NCI-H2227 (cell line): Measurements from ENCODE around the gene RPL36AL.
"Not testable (repeated sequence)": the region's sequence is repeated elsewhere in the genome, so short reads cannot be mapped to it uniquely, and the experiment has no call there.

Source experiments
- DNase-seq: peaks from one replicate; lab custom pipeline; 2025; ENCODE audit not compliant: unreplicated experiment; lab: John Stamatoyannopoulos, UW

RPL36AL gene

DNA sequence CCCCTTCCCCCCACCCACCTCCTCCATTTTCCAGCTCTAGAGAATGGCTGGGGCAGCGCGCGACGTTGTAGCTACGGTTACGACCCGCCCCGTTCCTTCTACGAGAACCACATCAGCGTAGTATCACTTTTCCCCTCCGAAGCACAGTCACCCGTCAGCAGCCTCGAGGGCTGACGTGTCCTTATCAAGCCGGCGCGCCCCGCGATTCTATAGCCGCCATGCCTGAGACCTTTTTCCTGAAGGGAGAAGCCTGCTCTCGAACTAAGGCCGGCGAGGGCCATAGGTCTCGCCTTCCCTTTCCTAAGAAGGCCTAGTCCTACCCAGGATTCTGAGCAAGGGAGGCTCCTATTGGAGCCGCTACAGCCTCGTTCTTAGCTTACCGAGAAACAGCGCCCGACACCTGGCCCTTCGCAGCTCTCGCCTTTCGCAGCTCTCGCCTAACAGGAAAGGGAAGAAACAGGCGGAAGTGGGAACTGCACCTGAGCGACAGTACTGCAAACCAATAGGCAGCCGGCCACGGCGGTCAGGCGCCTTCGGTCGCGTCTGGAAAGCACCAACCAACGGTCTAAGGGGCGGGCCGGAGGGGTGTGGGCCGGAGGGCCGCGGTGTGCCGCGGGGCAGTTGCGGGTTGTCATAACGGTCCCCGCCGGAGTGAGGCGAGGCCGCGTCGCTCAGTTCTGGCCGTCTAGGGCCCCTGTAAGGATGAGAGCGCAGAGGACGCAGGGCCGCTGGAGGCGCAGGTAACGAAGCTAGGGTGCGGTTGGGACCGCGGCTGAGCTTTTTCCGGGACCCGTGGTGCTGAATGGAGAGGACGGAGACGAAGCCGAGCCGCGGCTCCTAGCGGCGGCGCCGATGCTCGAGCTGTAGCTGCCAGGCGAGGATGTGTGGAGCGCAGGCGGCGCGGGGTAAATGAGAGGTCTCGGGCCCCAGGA lies at the start of gene RPL36AL, which contains the start of gene MGAT2:
RPL36AL (minus strand) TSS at position 445 of the 932 bp plus-strand sequence. CDS start 1,522 bp downstream, outside the sequence.
MGAT2 (plus strand) TSS at position 618 of the 932 bp plus-strand sequence. CDS start 470 bp downstream, outside the sequence.
- peak; percentile 98 for DNase-seq

DNA sequence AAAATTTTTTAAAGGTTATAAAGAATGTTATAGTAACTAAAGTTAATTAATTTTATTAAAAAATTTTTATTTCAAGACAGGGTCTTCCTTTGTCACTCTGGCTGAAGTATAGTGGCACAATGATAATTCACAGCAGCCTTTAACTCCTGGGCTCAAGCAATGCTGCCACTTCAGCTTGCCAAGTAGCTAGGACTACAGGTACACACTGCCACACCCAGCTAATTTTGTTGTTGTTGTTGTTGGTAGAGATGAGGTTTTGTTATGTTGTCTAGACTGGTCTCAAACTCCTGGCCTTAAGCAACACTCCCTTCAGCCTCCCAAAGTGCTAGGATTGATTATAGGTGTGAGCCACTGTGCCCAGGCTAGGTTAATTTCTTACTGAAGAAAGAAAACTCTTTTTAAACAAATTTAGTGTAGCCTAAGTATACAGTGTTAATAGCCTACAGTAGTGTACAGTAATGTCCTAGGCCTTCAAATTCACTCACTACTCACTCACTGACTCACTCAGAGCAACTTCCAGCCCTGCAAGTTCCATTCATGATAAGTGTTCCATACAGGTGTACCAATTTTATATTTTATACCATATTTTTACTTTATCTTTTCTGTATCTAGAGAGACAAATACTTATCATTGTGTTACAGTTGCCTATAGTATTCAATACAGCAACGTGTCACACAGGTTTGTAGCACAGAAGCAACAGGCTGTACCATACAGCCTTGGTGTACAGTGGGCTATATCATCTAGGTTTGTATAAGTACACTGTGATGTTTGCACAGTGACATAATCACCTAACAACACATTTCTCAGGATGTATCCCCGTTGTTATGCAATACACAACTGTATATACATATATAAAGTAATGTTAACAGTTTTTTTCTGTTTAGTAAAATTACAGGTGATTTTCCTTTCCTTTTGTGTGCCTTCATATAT lies 39.4 kb upstream of the RPL36AL start:
- DNase-seq, result no peak

DNA sequence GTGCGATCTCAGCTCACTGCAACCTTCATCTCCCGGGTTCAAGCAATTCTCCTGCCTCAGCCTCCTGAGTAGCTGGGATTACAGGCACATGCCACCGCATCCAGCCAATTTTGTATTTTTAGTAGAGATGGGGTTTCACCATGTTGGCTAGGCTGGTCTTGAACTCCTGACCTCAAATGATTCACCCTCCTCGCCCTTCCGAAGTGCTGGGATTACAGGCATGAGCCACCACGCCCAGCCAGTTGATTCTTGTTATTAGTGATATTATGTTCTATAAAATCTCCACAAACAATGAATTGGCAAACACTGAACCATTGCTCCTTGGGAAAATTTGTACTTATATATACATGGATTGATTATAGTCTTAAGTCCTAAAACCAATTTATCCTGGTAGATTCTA lies 37.1 kb upstream of the RPL36AL start:
- DNase-seq, result not testable (repeated sequence)

DNA sequence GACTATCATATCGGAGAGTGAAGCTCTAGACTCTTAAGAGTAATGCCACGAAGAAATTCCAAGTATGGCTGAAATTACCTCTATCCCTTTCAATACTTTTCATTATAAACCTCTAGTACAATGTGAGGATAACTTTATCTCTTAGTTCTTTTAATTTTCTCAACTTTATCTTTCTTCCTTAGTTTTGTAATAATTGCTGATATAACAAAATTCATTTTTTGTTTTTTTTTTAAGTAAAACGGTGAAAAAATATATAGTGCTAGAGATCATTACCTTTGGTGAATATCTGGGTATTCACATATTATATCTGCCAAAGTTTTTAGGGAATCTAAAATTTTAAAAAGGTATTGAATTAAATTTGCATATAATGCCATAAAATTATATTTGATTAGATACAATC lies 34.1 kb upstream of the RPL36AL start:
- no peak for DNase-seq

DNA sequence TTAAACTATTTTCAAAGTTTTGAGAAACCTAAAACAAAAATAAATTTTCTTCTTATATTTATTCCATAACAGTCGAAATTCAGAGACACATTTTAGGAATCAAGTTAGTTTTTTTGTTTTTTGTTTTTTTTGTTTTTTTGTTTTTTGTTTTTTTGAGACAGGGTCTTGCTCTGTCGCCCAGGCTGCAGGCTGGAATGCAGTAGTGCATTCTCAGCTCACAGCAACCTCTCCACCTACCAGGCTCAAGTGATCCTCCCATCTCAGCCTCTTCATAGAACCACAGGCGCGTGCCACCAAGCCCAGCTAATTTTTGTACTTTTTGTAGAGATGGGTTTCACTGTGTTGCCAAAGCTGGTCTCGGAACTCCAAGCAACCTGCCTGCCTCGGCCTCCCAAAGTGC lies 33.1 kb upstream of the RPL36AL start:
- DNase-seq, result no peak

DNA sequence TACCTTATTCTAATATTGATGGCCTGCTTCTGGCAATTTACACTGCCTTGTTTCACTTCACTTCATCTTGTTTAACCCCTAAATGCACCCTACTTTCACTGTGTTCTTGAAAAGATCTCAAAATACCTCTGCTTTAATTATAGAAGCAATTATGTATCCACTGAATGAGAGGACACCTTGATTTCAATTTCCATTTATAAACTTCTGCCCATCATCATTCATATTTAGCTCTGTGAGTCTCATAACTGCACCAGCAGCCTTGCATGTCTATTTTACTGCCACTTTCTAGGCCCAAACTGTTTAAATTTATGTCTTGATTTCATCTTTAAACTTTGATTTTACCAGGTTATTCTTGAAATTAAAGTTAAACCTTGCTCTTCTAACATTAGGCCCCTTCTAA lies 21.7 kb upstream of the RPL36AL start:
- DNase-seq, result no peak

DNA sequence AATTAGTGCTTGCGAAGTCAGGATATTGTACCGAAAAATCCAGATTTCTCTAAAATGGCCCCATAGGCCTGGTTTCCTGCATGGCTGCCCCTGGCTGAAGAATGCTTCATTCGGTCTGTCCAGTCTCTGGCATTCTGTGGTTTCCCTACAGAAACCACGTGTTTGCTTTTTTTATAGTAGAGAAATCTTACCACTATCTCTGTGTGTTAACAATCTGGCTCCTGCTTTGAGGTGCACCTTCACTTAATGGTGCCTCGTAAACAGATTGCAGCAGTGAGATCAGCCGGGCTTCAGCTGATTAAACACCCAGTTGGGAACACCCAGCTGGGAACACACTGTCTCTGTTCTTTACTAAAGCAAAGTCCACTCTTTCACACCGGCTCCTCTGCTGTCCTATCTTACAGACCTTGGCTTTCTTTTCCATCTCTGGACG lies 21.3 kb upstream of the RPL36AL start:
- no peak for DNase-seq

DNA sequence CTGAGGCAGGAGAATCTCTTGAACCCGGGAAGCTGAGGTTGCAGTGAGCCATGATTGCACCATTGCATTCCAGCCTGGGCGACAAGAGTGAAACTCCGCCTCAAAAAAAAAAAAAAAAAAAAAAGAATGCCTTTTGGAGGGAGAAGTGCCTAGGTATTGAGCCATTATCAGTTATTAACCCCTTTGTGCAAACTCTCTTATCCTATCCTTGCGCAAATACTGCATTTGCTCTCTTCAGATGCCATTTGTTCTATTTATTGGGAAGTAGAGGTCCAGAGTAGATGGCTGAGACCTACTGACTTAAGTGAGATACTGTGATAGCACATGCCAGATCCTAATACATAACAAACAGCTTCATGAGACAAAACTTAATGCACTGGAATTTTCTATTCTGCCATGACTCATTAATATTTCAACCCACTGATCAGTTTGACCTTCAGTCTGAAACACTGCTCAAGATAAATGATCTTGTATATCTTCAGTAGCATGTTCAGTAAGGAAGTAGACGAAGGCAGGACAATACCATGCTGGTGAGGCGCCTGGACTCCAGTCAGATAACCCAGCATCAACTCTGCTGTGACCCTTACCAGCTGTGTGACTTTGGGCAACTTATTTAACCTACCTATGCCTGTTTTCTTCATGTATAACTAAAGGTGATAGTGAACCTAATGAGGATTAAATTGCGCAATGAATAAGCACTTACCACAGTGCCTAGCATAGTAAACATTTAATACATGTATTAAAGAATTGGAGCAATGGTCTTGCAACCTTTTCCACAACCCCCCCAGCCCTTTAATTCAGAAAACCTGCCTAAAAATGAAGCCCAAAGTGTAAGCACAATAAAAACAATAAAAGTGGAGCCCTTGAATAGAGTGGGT lies 20.4 kb upstream of the RPL36AL start:
- DNase-seq, result no peak

DNA sequence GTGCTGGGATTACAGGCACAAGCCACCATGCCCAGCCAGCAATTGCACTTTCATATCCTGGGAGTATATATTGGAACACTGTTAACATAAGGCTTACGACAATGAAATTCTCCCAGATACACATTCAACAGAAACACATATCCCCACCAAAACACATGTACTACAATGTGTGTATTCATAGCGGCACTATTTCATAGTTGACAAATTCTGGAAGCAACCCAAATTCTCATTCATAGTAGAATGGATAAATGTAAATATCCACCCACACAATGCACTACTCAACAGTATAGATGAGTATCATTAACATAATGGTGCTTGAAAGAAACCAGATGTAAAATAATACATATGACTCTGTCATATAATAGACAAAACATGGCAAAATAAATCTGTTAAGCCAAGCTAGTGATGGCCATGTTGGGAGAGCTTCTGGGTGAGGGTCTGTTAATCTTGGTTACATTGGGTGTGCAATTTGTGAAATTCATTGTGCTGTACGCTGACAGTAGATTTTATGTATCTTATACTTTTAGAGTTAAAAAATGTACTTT lies 17.2 kb upstream of the RPL36AL start:
- DNase-seq, result no peak

DNA sequence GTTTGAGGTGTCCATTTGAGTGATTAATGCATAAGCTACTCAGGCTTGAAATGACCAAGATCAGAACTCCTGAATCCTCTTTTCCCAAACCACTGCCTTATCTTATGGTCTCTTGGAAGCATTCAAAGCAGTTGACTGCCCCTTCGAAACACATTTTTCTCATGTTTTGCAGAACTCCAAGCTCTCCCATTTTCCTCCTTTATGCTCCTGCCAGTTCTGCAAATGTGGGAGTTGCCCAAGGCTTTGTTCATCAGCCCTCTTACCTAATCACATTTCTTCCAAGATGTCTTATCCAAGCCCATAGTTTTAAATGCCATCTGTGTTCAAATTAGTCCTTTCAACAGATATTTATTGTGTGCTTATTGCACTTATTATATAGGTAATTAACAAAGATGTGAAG lies 16.4 kb upstream of the RPL36AL start:
- no peak for DNase-seq

DNA sequence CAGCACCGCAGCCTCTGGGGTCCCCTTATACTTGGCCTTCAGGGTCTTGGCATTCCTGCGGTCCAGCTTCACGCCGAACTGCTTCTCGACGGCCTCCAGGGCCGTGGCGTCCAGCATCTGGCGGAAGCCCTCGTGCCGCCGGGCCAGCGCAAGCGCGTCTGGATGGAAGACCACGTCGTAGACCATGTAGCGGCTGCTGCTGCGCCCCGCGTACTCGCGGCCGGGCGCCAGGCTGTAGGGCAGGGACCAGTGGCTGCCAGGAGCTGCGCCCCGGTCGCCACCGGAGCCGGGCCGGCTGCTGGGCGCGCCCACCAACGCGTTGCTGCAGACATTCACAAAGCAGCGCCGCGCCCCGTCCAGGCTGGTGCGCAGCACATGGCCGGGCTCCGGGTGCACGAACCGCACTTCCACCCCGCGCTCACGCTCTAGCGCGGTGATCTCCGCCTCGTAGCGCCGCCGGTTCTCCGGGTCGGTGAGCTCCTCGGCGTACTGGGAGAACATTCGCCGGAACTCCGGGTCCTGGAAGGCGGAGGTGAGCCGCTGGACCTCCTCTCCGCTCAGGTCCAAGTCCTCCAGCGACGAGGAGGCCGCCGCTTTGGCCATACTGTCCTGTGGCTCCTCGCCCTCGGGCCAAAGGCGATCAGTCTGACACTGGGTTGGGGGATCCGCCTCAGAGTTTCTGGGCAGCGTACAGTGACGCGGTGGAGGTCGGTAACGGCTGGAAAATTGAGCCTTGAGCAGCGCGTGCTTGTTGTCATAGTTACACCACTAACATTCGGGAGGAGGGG lies 14.3 kb upstream of the RPL36AL start, which contains the start of gene DNAAF2:
DNAAF2 (minus strand) TSS at position 698 of the 788 bp plus-strand sequence; CDS start at position 603, 95 bp downstream.
- peak; percentile 78 for DNase-seq

DNA sequence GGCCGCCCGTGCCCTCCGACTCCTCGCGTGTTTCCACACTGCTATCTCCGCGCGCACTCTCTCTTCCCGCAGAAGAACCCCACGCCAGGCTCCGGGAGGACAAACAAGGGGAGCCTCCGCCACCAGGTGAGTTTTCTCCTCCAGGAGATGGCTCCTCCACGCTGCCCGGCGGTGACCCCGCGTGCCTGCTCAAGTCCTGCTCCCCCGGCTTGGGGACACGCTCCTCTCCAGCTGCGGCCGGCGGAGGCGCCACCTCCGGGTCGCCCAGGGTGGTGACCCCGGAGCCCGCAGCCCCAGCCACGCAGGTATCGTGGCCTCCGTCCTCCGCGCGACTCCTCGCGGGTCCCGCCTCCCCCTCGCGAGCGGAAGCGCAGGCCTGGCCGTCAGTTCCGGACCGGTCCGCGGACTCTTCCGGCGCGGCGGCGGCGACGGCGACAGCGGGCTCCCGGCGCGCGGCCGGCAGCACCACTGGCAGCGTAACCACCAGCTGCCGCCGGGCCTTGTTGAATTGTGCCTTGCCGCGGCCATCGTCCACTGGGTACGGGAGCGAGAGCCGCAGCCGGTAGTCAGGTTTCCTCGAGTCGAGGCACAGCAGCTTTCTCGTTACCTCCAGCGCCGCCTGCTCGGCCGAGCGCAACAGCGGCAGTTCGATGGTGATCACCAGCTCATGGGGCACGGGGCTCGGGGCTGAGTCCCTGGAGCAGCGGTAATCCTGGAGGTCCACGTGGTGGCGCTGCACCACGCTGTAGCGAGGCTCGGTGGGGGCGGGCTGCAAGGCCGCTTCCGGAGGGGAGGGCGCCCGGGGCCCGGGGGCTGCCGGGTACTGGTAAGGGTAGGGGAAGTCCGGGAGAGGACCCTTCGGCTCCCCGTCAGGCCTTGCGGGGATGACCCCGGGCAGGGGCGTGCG lies 13.5 kb upstream of the RPL36AL start:
- DNase-seq, result peak; percentile 96

DNA sequence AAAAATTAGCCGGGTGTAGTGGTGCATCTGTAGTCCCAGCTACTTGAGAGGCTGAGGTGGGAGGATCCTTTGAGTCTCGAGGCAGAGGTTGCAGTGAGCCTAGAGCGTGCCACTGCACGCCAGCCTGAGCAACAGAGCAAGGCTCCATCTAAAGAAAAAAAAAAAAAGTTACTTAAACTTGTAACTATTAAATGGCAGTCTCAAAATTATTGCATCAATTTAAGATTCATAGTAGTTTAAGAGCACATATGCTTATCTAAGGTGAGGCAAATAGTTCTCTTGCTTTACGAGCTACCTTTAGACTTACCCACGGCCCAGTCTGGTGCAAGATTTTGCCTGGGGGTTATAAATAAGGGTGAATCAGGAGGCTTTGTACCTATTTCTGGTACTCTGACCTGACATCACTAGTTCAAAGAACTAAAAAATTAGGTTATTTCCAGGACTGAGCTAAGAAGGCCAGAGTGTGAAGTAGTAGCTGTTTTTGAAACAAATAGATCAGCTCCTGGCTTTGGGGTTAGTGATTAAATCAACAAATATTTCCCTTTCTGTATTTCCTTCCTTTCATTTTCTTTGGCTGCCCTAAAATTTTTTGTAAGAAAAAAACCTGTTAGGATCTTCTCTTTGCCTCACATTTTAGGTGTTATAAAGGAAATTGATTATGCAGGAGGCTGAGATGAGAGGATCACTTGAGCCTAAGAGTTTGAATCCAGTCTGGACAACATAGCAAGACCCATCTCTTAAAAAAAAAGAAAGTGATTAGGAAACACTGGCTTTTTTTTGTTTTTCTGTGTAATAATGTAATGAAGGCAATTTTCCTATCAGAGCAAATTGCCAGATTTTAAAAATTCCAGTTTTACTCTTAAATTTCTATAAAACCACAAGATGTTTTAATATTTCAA lies 3.8 kb upstream of the RPL36AL start:
- DNase-seq, result no peak

DNA sequence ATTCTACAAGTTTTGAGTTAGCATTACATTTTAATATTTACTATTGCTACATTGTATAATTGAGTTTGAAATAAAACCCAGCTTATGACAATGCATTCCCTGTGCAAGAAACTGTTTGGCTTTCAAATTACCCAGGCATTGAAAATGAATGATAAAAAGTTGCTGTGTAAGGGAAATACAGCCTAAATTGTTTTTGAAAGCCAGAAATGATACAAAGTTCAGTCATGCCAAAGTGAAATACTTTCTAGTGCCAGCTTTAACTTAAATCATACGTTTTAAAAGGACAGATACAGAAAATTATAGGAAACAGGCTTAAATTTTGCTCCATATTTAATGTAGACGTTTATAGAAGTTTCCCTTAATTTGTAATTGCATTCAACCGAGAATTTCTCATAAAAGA lies 3.0 kb upstream of the RPL36AL start:
- DNase-seq, result no peak

DNA sequence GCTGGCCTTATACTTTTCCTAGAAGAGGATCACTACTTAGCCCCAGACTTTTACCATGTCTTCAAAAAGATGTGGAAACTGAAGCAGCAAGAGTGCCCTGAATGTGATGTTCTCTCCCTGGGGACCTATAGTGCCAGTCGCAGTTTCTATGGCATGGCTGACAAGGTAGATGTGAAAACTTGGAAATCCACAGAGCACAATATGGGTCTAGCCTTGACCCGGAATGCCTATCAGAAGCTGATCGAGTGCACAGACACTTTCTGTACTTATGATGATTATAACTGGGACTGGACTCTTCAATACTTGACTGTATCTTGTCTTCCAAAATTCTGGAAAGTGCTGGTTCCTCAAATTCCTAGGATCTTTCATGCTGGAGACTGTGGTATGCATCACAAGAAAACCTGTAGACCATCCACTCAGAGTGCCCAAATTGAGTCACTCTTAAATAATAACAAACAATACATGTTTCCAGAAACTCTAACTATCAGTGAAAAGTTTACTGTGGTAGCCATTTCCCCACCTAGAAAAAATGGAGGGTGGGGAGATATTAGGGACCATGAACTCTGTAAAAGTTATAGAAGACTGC lies 1.7 kb upstream of the RPL36AL start:
- no peak for DNase-seq

DNA sequence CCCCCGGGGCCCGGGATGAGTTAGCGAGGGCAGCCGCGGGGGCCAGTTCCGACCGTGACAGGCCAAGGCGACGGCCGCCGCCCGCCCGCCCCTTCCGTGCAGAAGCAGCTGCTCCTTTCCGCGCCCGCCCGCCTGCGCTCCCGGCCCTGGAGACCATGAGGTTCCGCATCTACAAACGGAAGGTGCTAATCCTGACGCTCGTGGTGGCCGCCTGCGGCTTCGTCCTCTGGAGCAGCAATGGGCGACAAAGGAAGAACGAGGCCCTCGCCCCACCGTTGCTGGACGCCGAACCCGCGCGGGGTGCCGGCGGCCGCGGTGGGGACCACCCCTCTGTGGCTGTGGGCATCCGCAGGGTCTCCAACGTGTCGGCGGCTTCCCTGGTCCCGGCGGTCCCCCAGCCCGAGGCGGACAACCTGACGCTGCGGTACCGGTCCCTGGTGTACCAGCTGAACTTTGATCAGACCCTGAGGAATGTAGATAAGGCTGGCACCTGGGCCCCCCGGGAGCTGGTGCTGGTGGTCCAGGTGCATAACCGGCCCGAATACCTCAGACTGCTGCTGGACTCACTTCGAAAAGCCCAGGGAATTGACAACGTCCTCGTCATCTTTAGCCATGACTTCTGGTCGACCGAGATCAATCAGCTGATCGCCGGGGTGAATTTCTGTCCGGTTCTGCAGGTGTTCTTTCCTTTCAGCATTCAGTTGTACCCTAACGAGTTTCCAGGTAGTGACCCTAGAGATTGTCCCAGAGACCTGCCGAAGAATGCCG lies 872 bp upstream of the RPL36AL start:
- peak; percentile 73 for DNase-seq
